SU-DHL-6 (cell line): ENCODE results near the gene TBKBP1.

Experiments used
- H2AFZ ChIP-seq: fragments of 200-600 bp; sonication (generic); 2 replicates; pipeline ENCODE4 v1.6.1; 2014; ENCODE audit warnings: low read depth, mild to moderate bottlenecking, moderate library complexity, mixed read lengths, antibody characterized with exemption, low read length; ENCODE audit not compliant: severe bottlenecking
- H3F3A ChIP-seq: fragments of 200-600 bp; shearing (Covaris generic); 2 replicates; pipeline ENCODE4 v1.6.0; 2016; ENCODE audit warnings: antibody characterized with exemption, mild to moderate bottlenecking; ENCODE audit not compliant: insufficient read depth
- H3K27ac ChIP-seq: fragments of 200-600 bp; sonication (generic); 2 replicates; pipeline ENCODE4 v1.5.1; 2016; ENCODE audit warnings: low read depth, mild to moderate bottlenecking, low read length, moderate library complexity, mixed read lengths
- H3K27me3 ChIP-seq: fragments of 200-600 bp; sonication (generic), shearing (Covaris generic); 2 replicates; pipeline ENCODE4 v1.6.0; 2014; ENCODE audit warnings: mild to moderate bottlenecking, low read length
- H3K36me3 ChIP-seq: fragments of 200-600 bp; sonication (generic); 2 replicates; pipeline ENCODE4 v1.6.1; 2014; ENCODE audit warnings: mild to moderate bottlenecking, low read length, mixed read lengths
- H3K4me2 ChIP-seq: fragments of 300-600, 200-600 bp; shearing (Covaris generic), sonication (generic); 2 replicates; pipeline ENCODE4 v1.6.0; 2014; ENCODE audit warnings: low read length, low read depth, mild to moderate bottlenecking; ENCODE audit not compliant: poor library complexity, severe bottlenecking
- H3K4me3 ChIP-seq: fragments of 200-600 bp; sonication (generic); 2 replicates; pipeline ENCODE4 v1.5.1; 2014; ENCODE audit warnings: antibody characterized with exemption, low read length, mild to moderate bottlenecking, mixed read lengths; ENCODE audit not compliant: insufficient read depth, poor library complexity, severe bottlenecking
- H3K79me2 ChIP-seq: fragments of 200-600 bp; sonication (generic); 2 replicates; pipeline ENCODE4 v1.6.1; 2014; ENCODE audit warnings: mild to moderate bottlenecking, low read length, moderate library complexity; ENCODE audit not compliant: insufficient read depth
- H3K9ac ChIP-seq: fragments of 200-600 bp; sonication (generic); 2 replicates; pipeline ENCODE4 v1.7.0; 2014; ENCODE audit warnings: mild to moderate bottlenecking, low read length
- H3K9me2 ChIP-seq: fragments of 200-600 bp; sonication (generic); replicated peaks from 2 replicates; pipeline ENCODE4 v1.6.1; 2014; ENCODE audit warnings: low read length; ENCODE audit not compliant: insufficient read depth
- H3K9me3 ChIP-seq: fragments of 200-600 bp; sonication (generic); 2 replicates; pipeline ENCODE4 v1.6.1; 2014; ENCODE audit warnings: low read length, mixed read lengths; ENCODE audit not compliant: insufficient read depth
- H4K20me1 ChIP-seq: fragments of 200-600 bp; sonication (generic); 2 replicates; pipeline ENCODE4 v1.6.1; 2014; ENCODE audit warnings: low read depth, mild to moderate bottlenecking, antibody characterized with exemption, low read length, moderate library complexity, mixed read lengths
- CTCF ChIP-seq: fragments of 200-600 bp; sonication (generic); IDR thresholded peaks from one replicate; pipeline ENCODE4 v1.5.1; 2017; ENCODE audit warnings: antibody characterized with exemption, mild to moderate bottlenecking, low read length, moderate library complexity; ENCODE audit not compliant: insufficient read depth, poor library complexity, severe bottlenecking
- EZH2phosphoT487 ChIP-seq: fragments of 200-600 bp; sonication (generic), shearing (Covaris generic); conservative IDR thresholded peaks from 2 replicates; pipeline ENCODE4 v1.6.1; 2018; ENCODE audit warnings: mild to moderate bottlenecking, antibody characterized with exemption, low read length, moderate library complexity, mixed read lengths

The TBKBP1 gene

GRCh38 chr17:47707056-47707804 lies 13.3 kb downstream of the TBKBP1 start:
- Histone ChIP-seq H4K20me1 (no peaks in the 10 kb centered on the region), H3K4me3 (no peak overlapping the region), H3K9ac (no peak overlapping the region), H3K9me3 (no peaks in the 10 kb centered on the region), H3K79me2 (no peaks in the 10 kb centered on the region), H3K27me3 (no peaks in the 10 kb centered on the region), H3K9me2 (no peaks in the 10 kb centered on the region), H3F3A (no peaks in the 10 kb centered on the region), H3K36me3 (no peaks in the 10 kb centered on the region), H3K4me2 (no peak overlapping the region), H3K27ac (no peak overlapping the region), H2AFZ (no peak overlapping the region)
- TF ChIP-seq EZH2phosphoT487 (no peak), CTCF (no peak)

GRCh38 chr17:47707884-47708283 lies 13.9 kb downstream of the TBKBP1 start:
- Histone ChIP-seq H3K4me3 (no peak overlapping the region), H3K27me3 (no peaks in the 10 kb centered on the region), H3K9me2 (no peaks in the 10 kb centered on the region), H3K79me2 (no peaks in the 10 kb centered on the region), H3K9ac (no peak overlapping the region), H3K9me3 (no peaks in the 10 kb centered on the region), H3K27ac (no peak overlapping the region), H3F3A (no peaks in the 10 kb centered on the region), H3K36me3 (no peaks in the 10 kb centered on the region), H2AFZ (no peak overlapping the region), H4K20me1 (no peaks in the 10 kb centered on the region), H3K4me2 (no peak overlapping the region)
- TF ChIP-seq CTCF (no peak), EZH2phosphoT487 (no peak)

GRCh38 chr17:47708312-47708863 lies 14.4 kb downstream of the TBKBP1 start:
- Histone ChIP-seq H3K27me3 (no peaks in the 10 kb centered on the region), H3K4me2 (no peak overlapping the region), H3K9me2 (no peaks in the 10 kb centered on the region), H3F3A (no peaks in the 10 kb centered on the region), H4K20me1 (no peaks in the 10 kb centered on the region), H3K4me3 (no peak overlapping the region), H3K9ac (no peak overlapping the region), H3K27ac (no peak overlapping the region), H2AFZ (no peak overlapping the region), H3K79me2 (no peaks in the 10 kb centered on the region), H3K9me3 (no peaks in the 10 kb centered on the region), H3K36me3 (no peaks in the 10 kb centered on the region)
- TF ChIP-seq EZH2phosphoT487 (no peak), CTCF (no peak)
